GM19463 (cell line): ENCODE data around the gene SECISBP2L.
"Not testable (repeated sequence)": the region's sequence is repeated elsewhere in the genome, so short reads cannot be mapped to it uniquely, and the experiment has no call there.

Source experiments
- ATAC-seq: cut with Tn5 transposase; IDR thresholded peaks from one replicate; pipeline ENCODE4 v1.9.1; 2021; ENCODE audit warnings: mild to moderate bottlenecking, moderate library complexity; ENCODE audit not compliant: unreplicated experiment

SECISBP2L gene

GRCh38 chr15:49046220-49047102 lies at the start of gene SECISBP2L:
SECISBP2L (minus strand) TSS chr15:49046446; CDS start chr15:49046299, 147 bp downstream.
- peak; percentile 93 for ATAC-seq

- no peak for ATAC-seq
Measured at GRCh38 chr15:49094923-49095322, 48.7 kb upstream of the SECISBP2L start.

- no peak for ATAC-seq
Measured at GRCh38 chr15:49093252-49094105, 47.2 kb upstream of the SECISBP2L start.

- no peak for ATAC-seq
Measured at GRCh38 chr15:49088996-49089395, 42.8 kb upstream of the SECISBP2L start.

- ATAC-seq, result no peak
Measured at GRCh38 chr15:49085696-49086459, 39.6 kb upstream of the SECISBP2L start.

GRCh38 chr15:49084285-49084570 lies 38.0 kb upstream of the SECISBP2L start:
- no peak for ATAC-seq

- no peak for ATAC-seq
Measured at GRCh38 chr15:49083401-49084284, 37.4 kb upstream of the SECISBP2L start.

- ATAC-seq, result no peak
Measured at GRCh38 chr15:49082960-49083359, 36.7 kb upstream of the SECISBP2L start.

GRCh38 chr15:49079340-49080039 lies 33.2 kb upstream of the SECISBP2L start:
- no peak for ATAC-seq

GRCh38 chr15:49075881-49076280 lies 29.6 kb upstream of the SECISBP2L start:
- no peak for ATAC-seq

- ATAC-seq, result not testable (repeated sequence)
Measured at GRCh38 chr15:49074589-49075287, 28.5 kb upstream of the SECISBP2L start.

GRCh38 chr15:49066372-49066771 lies 20.1 kb upstream of the SECISBP2L start:
- no peak for ATAC-seq

- ATAC-seq, result no peak
Measured at GRCh38 chr15:49064884-49065283, 18.6 kb upstream of the SECISBP2L start.

GRCh38 chr15:49064281-49064653 lies 18.0 kb upstream of the SECISBP2L start:
- no peak for ATAC-seq

- ATAC-seq, result no peak
Measured at GRCh38 chr15:49063402-49064280, 17.4 kb upstream of the SECISBP2L start.

GRCh38 chr15:49062900-49063299 lies 16.7 kb upstream of the SECISBP2L start:
- no peak for ATAC-seq

GRCh38 chr15:49060710-49061495 lies 14.7 kb upstream of the SECISBP2L start:
- ATAC-seq, result no peak
